ENCODE results near the gene BMP6.

Gene BMP6

DNA sequence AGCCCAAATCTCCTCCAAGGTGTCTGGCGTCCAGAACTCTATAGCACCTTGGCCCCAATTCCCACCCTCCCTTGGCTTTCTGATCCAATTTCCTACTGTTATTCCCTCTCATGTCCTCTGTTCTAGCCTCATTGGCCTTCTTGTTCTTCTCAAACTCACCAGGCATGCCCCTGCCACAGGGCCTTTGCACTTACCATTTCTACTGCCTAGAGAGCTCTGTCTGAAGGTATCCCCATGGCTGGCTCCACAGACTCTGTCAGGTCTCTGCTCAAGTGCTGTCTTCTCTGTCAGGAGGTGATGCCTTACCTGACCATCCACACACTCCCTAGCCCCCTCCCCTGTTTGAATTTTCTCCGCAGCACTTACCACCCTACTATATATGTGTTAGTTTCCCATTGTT, 5.6 kb upstream of the BMP6 start:
- DNase-seq: no peak

DNA sequence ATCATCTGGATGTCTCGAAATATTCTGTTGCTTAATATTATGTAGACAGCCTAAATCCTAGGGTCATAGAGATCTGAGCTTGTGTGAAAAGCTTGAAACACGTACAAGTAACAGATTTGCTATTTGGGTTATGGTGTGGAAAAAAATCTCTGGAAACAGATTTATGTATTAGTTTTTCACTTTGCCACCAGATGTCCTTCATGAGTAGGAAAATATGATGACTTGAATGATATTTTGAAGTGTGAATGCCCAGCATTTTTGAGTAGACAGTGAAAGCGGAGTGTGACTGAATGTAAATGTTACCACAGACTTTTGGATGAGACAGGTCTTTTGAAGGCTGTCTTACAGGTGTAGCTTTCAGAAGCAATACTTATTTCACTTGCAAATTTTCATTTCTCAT, 4.2 kb upstream of the BMP6 start:
- DNase-seq: peak; percentile 11 to 58

DNA sequence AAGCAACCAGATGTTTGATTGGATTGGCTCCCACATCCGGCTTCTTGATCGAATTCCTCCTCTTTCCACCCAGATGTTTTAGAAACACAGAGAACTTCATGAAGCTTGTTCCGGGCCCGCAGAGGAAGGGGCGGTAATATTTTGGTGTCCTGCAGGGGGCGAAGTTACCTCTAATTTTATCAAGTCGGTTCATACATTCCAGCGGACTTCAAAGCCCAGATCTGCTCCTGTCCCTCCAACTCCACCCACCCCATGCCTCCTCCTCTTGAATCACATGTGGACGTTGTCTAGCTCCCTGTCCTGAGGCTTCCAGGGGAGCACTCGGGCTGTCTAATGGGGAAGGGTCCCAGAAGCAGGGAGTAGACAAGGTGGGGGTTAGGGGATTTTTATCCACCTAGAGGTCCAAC, 2.9 kb upstream of the BMP6 start:
- peak; percentile 78 to 80 for DNase-seq

DNA sequence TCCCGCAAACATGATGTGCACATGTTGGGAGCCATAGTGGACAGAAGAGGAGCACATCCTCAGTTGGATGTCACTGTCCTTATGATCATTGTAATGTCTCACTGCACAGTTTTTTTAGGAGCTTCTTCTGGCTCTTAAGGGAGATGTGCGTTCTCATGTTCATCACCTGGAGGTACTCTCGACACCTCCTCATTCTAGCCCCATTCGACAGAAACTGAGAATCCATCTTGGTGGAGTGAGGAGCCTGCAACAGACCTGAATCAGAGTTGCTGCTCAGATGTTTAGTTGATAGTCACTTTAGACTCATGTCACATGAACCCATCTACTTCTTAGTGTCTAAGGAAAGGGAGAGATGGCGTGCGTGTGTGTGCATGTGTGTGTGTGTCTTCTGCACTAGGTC, 2.3 kb upstream of the BMP6 start:
- DNase-seq: no peak

DNA sequence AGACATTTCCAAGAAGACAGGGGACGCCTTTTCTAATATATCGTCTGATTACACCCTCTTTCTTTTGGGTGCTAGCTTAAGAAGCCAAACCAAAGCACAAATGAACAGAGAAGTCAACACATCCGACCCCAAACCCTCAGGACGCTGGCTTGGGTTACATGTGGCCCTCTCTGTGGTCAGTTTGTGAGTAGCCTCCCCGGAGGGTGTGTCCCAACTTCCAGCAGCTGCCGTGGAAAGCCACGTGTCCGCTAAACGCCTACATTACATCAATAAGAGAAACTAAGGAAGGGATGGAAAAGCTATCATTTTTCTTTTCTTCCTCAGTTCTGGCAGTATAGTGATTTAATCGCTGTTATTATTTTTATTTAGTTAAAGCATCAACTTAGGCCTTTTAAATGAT, 487 bp upstream of the BMP6 start:
- no peak for DNase-seq

DNA sequence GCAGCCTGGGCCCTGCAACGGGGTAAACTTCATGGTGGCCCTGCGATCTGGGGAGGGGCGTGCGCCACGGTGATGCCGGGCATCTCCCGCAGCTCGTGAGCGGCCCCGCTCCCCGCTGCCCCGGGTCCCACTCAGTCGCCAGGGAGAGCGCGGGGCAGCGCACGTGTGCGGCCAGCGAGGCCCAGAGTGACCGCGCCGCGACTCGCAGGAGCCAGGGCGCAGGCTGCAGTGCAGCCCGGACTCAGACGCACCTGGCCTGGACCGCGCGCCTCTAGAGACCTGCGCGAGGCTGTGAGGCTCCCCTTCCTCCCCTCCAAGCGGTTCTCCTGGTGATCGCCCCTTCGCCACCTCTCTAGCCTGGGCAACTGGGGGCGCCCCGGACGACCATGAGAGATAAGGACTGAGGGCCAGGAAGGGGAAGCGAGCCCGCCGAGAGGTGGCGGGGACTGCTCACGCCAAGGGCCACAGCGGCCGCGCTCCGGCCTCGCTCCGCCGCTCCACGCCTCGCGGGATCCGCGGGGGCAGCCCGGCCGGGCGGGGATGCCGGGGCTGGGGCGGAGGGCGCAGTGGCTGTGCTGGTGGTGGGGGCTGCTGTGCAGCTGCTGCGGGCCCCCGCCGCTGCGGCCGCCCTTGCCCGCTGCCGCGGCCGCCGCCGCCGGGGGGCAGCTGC, 652 bp downstream of the BMP6 start:
- DNase-seq: no peak

DNA sequence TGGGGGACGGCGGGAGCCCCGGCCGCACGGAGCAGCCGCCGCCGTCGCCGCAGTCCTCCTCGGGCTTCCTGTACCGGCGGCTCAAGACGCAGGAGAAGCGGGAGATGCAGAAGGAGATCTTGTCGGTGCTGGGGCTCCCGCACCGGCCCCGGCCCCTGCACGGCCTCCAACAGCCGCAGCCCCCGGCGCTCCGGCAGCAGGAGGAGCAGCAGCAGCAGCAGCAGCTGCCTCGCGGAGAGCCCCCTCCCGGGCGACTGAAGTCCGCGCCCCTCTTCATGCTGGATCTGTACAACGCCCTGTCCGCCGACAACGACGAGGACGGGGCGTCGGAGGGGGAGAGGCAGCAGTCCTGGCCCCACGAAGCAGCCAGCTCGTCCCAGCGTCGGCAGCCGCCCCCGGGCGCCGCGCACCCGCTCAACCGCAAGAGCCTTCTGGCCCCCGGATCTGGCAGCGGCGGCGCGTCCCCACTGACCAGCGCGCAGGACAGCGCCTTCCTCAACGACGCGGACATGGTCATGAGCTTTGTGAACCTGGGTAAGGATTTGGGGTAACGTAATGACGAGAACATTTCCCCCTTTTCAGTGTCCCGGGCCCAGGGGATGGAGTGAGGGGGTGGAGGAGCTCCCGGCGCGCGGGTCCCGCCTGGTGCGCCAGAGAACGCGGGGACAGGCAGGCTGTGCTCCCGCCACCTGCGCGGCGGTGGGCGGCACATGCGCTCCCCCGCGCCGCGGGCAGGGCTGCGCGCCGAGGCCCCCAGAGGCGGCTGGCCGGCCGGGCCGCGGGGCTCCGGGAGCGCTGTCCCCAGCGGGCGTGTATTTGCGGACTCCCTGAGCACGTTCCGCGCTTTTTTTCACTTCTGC, 1.4 kb downstream of the BMP6 start:
- no peak for DNase-seq

DNA sequence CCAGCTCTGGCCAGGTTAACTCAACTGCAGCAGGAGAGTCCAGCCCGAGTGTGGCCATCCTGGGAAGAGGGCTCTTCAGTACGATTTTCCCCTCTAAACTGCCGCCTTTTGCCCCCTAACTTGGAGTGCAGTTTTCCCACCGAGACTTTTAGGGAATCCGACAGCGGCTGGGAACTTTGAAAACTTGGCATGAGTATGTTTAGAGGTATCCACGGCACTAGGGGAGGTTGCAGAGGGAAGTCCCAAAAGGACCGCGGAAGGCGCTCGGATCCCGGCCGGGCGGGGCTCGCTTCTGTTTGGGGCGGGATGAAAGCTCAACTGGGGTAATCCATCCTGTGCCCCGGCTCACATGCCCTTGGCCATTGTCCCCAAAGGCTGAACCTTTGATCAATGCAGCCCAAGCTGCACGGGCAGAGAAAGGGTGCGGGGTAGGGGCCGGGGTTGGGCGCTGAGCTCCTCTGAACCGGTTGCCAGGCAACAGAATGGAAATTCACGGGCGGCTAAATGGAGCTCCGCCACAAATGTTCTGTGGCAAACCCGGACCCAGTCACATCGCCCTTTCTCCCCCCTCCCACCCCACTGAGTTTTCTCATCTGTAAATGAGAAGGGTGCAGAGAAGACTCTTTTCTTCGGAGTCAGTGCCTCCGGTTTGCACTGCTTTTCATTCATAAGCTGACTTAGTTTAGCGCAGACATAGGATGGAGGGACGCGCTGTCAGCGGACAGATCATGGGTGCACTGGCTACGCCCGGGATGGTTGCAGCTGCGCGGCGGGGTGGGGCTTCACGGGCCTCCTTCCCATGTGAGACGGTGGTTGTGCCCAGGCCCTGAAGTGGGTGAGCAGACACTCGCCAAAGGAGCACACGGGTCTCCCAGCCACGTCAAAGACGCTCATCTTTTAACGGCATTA, 2.3 kb downstream of the BMP6 start:
- peak in 1 of 2 donors; percentile 14 for DNase-seq

DNA sequence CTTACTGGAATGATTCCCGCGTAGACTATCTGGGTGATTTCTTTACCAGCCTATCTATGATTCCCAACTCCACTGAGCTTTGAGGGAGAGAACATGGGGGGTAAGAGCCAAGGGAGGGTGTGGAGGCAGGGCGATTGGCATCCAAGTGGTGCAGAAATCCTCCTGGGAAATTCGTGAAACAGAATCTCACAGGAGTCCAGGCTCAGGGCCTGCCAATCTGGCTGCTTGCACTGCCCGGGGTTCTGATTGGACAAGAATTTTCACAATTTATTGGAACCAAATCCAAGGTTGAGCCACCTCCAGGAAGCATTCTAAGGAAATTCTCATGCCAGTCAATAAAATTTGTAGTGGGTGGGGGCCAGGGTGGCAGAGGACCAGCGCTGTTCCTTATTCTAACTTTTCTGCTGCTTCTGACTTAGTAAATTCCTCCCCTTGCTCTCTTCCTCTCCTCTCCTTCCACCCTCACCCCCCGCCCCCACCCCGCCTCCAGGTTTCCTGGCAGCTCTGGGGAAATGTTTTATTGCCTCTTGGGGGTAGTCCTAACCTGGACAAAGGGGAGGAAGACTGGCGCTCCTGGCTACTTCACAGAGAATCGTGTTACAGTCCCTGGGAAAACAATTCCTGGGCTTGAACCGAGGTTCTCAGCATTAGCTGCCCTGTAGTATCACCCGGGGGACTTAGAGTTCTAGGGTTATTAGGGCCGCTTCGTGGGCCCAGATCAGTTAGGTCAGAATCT, 3.1 kb downstream of the BMP6 start:
- no peak for DNase-seq

DNA sequence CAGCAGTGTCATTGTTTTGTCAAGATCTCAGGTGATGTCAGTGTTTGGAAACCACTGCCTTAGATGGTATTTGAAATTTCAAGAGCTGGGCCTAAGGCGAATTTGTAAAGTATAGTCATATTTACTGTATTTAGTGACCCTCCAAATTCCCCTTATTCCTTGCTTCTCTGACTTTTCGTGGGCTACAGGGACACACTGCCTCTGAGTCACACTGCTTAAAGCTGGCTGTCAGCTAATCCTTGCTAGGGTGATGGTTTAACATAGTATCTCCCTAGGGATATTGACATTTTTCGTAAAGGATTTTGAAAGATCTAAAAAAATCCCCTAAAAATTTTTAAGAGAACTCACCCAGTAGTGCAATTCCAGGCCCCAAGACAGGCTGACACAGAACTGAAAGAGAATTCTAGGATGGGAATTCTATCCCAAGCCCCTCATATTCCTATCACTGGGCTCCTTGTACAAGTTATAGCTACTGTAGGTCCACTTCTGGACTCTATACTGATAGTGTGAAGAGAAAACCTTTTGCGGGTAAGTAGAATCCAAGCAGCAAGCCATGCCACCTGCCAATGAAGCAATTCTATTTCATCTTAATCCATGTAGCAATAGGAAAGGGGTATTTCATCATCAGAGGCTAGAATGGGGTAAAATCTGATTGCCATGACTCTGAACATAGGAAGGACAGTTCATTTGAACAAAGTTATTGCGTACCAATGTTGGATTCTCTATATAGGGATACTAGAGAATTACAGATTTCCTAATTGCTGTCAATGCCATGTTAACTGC, 4.3 kb downstream of the BMP6 start:
- peak in 1 of 2 donors; percentile 13 for DNase-seq

DNA sequence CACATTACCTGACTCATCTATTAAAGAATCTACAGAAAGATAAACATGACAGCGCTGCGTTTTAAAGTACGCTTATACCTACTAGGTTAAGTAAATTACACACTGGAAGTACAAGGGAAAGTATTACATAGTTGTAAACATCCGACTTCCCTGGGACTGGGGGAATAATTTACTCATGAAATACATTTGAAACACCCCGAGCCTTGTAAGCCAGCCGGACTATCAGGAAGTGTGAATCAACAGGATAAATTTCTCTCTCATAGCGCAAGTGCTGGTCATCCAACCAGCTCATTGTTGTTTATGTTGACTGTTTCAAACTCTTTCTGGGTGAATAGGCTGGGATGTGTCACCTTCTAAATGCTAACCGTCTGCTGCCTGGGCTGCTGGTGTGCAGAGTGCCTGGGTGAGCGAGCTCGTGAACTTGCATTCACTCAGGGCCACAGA, 4.9 kb downstream of the BMP6 start:
- peak in 1 of 2 donors; percentile 12 for DNase-seq

DNA sequence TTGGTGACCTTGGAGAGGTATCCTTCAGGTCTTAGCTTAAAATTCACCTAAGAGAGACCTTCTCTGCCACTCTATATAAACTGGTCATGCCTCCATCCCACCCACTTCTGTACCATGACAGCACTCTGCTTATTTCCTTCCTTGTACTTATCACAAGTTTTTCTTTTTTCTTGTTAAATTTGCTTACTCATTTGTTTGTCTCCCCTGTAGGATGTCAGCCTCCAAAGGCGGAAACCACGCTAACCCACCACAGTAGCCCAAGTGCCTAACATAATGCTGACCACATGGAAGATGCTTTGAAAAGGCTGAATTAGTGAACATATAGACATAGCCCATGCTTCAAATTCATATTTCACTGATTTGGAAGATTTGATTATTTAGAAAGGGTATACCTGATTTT, 5.4 kb downstream of the BMP6 start:
- DNase-seq: peak in 1 of 2 donors; percentile 36

DNA sequence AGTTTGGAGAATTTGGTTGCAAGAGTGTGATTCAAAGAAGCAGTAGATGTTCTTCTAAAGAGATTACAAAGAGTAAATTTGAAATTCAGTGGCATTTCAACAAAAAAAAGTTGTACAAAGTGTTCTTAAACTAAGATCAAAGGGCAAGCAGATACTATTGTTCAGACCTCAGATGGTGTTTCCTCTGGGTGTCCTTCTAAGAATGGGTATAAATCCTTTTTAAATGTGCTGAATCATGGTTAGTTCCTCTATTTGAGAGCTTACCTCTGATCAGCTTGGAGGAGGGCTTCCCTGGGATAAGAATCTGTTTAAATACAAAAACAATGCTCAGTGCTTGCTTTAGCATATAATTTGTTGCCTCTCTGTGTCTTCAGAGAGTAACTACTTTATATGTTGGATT, 6.3 kb downstream of the BMP6 start:
- DNase-seq: no peak

DNA sequence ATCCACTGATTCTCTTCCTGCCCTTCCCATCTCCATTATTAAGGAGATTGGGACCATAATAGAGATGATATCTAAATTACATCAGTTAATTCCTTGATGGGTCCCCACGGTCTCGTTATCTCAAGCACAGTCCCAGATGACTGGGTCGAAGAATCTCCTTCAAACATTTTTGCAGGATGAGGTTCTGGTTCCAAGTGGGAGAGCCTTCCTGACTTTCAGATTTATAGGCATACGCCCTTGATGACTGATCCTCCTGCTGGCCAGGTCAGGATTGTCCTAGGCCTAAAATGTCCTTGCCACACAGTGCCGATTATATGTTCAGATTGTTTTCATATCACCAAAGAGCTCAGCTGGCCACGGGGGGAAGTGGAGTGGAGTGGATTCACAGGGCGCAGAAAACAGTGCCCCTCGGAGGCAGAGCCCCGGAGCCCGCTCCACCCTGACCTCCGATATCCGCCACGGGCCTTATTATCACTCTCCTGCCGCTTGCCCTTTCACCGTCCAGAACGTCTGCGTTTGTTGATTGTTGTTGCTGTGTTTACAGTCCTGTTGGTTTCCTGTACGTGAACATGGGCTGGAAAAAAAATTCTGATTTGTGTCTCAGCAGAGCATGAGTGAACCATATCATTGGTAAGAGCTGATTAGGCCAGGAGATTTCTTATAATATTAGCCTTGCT, 8.9 kb downstream of the BMP6 start:
- DNase-seq: no peak

DNA sequence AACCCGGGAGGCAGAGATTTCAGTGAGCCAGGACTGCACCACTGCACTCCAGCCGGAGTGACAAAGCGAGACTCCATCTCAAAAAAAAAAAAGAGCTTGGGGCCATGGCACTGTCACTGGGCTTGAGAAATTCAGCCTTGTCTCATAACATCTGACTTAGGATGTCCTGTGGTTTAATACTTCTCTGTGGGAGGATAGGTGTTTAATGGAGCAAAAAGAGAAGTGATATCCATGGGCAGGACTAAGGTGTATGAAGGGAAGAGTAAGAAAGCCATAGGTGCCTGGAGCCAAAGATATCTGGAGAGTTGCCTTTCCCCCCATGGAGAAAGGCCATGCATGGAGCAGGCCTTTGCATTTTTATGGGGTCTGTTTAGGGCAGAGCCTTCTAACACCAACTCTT, 11.2 kb downstream of the BMP6 start:
- DNase-seq: no peak

DNA sequence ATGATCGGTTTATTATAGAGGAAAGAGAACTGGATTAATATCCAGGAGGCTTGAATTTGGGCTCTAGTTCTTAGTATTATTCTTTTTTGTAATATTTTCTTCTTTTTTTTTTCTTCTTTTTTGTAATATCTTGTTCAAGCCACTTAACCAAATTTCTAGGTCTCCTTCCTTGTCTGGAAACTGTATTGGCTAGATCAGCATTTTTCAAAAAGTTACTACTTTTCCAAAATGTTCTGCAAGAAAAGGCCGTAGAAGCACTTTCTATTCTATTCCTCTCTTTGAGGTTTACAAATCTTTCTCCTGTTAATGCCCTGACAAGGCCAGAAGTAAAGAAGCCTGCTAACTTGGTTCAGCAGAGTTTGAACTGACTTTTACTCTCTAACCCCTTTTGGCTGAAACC, 12.0 kb downstream of the BMP6 start:
- no peak for DNase-seq

DNA sequence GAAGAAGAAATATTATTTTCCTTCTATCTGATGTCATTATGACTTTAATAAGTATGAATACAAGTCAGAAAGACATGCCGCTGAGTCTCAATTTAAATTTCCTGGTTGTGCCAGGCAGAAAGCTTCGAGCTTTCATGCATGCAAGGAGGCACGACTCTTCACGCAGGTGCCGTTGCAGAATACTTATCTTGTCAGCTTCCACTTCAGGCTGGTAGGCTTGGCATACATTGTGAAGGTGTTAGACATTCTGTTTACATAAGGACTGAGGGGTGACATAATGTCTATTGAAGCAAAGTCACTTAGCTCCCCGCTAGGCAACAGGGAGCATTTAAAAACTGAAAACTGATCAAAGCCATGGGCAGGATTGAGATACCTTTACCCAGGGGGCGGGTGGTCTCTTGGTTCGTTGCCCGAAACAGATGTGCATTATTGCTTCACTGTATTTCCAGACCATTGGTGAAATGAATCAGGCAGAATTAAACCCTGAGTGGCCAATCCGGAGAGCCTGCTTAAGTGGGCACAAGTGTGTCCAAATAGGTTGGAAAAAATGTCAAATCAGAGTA, 16.4 kb downstream of the BMP6 start:
- DNase-seq: no peak

DNA sequence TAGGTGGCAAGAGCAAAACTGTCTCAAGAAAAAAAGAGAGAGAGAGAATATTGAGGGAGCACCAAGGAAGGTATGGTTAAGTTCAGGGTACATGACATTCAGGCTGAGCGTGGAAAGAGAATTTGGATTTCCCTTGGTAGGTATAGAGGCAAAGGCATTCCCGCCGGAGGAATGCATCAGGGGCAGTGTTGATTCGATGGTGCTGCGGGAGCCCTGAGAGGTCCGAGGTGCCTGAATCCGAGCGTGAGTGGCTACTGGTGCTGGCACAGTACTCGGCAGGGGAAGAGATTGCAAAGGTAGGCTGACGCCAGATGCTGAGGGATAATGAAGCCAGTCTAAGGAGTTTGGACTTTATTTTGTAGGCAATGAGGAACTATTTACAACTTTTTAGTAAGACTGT, 20.0 kb downstream of the BMP6 start:
- DNase-seq: no peak

DNA sequence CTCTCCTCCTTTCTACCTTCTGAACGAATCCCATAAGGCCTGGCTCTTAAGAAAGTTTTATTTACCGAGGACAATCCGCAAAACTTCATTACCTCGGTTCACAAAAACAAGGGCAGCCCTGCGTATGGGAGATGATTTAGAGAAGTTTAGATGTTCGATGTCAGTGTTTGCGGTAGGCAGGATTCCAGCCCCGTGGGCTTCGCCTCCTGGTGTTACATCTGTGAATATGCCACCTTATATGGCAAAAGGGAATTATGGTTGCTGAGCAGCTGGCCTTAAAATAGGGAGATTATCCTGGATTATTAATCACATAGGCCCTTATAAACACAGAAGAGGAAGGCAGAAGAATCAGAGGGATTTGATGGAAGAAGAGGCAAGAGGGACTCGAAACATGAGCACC, 21.1 kb downstream of the BMP6 start:
- no peak for DNase-seq

DNA sequence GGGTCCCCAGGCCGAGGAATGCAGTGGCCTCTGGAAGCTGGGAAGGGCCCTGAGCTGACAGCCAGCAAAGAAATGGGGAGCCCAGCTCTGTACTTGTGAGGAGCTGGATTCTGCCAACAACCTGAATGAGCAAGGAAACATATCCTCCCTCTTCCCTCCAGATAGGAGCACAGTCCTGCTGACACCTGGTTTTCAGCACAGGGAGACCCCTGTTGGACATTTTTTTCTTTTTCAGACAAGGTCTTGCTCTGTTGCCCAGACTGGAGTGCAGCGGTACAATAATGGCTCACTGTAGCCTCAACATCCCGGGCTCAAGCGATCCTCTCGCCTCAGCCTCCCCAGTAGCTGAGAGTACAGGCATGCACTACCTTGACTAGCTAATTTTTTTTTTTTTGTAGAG, 21.5 kb downstream of the BMP6 start:
- no peak for DNase-seq
